22Rv1 (cell line): ENCODE measurements around the gene CBLL1.

ENCODE experiments used
- H3K27ac ChIP-seq: fragments of 450-650 bp; 2 replicates; pipeline ENCODE4 v1.5.1; 2017
- CTCF ChIP-seq: fragments of 450-650 bp; IDR thresholded peaks from 2 replicates; pipeline ENCODE4 v1.5.1; 2017; ENCODE audit warnings: mild to moderate bottlenecking
- ZFX ChIP-seq: fragments of 450-650 bp; IDR thresholded peaks from 2 replicates; pipeline ENCODE4 v1.6.1; 2017; ENCODE audit warnings: antibody characterized with exemption, borderline replicate concordance

The CBLL1 gene

GRCh38 chr7:107703872-107704271, 40.1 kb upstream of the CBLL1 start:
- no peak overlapping the region for H3K27ac ChIP-seq
- no peak for TF ChIP-seq CTCF
- no peak for TF ChIP-seq ZFX

DNA sequence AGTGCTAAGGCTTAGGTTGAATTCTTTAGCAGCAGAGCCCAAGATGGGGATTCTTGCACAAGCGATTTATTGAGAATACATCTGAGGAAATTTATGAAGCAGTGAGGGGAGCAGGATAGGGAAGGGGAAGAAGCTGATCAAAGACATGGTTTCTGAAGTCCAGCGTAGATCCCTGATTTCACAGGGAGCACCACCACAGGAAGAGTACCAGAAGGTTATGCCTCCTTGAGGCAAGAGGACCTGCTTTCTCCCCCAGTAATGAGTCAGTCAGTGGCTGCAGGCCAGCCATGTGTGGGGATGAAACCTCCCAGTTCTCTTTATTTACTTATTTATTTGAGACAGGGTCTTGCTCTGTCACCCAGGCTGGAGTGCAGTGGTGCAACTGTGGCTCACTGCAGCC, 35.0 kb upstream of the CBLL1 start:
- TF ChIP-seq CTCF (no peak), ZFX (no peak)
- H3K27ac ChIP-seq: no peak overlapping the region

DNA sequence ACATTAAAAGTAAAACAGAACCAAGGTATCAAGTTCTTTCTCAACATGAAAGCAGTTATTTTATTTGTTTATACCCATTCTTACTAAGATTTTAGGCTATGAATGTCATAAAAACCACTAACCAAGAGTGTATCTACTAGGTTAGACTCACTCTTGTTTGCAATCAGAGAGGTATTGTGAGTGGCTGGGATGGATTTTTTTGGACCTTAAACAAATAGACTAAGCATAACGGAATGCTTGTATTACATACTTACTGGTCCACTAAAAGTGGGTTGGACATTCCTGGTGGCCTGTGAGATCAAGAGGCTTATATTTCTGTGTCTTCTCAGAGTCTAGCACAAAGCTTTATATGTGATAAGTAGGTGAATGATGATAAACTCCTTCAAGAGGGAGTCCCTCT, 32.6 kb upstream of the CBLL1 start:
- no peak overlapping the region for H3K27ac ChIP-seq
- TF ChIP-seq CTCF (no peak), ZFX (no peak)

DNA sequence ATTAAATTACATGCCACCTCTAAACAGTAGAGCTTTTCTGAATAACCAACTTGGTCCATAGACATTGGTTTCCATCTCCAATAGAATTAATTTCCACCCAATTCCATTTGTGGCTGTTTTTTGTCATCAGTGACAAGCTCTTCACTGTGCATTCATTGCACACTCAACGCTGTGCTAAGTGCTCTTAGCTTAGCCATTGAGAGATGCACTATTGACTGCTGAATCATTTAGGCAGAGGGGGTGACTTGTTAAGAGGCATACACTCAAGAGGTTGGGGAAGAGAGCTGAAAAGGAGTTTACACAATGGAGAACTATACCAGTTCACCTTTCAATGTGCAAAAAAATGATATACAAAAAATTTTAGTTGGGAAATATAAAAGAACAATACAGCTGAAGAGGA, 31.9 kb upstream of the CBLL1 start:
- no peak for TF ChIP-seq CTCF
- no peak for TF ChIP-seq ZFX
- no peak overlapping the region for H3K27ac ChIP-seq

DNA sequence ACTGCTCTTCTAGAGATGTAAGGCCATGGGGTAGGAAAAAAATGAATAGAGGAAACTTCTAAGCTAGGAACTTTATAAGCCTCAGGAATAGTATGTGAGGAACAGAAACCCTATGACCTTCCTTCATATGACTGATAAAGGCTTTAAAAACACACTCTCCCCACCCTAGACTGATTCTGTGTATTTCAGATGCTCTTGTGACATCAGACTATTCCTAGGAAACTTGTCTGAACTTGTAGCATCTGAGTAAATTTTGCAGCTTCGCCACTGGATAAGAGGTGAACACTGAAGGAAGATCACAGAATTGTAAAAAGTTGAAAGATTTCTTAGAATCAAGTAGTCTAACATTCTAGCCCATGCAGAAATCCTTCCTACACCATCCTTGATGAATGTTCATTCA, 31.0 kb upstream of the CBLL1 start:
- no peak overlapping the region for H3K27ac ChIP-seq
- TF ChIP-seq CTCF (no peak), ZFX (no peak)

DNA sequence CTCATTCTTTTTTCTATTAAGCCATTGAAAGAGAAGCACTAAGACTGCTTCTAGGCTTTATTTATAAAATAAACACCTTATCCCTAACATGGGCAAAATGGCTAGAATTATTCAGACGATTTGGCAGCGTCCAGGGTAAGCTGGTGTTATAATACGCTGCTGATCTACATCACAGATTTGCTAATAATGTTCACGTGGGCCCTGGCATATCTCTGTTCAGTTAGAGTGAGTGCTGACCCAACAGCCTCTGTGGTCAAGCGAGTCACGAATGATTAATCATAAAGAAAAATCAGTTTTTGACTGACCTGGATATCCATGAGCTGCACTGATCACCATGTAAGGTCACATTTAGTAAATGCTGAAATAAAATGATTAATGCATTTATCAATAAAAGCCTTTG, 28.4 kb upstream of the CBLL1 start:
- TF ChIP-seq ZFX (no peak), CTCF (no peak)
- no peak overlapping the region for H3K27ac ChIP-seq

DNA sequence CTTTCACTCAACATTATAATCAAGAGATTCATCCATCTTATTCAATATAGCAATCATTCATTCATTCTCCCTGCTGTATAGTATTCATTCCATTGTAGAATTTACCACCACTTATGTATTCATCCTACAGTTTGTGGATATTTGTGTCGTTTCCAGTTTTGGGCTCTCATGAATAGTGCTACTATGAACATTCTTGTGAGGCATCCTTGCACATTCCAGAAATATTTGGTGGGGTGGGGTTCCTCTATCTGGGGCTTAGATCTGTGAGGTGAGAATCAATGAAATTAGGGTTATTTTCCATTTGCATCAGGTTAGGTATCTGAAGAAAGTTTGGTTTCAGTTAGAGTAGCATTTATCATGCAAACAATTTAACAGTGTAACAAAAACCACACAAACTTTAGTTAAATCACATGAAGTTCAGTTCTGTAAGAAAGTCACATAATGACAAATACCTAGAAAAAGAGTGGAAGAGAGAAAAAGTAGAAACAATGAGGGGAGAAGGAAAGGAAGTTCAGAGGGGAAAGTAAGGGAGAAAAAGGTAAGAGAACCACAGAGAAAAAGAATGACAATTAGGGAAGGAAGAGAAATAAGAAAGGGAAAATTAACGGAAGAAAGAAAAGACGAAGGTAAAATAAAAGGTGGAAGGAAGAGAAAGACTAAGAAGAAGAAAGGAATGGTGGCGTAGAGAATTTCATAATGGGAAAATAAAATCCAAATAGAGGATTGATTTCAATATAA, 25.3 kb upstream of the CBLL1 start:
- no peak overlapping the region for H3K27ac ChIP-seq
- no peak for TF ChIP-seq ZFX
- no peak for TF ChIP-seq CTCF
